ENCODE results near the gene PRKCQ.

PRKCQ gene

DNA sequence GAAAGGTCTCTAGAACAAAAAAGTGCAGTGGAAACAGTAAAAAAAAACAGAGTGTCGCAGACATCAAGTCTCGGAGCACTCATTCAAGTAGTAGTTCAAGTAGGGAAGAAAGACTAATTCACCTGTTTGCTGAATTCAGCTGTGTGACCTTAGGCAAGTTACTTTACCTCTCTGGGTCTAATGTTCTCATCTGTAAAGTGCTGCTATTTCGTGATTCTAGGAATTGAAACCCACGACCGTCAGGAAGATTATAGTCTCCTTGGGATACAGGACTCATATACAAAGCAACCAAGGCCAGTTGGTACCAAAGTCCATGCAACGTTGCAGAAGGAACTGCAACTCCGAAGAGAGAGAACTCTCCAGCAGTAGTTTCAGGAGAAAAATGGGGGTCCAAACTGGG is 26.1 kb downstream of the PRKCQ start:
- no peaks in the 10 kb centered on the region for H3K9me3 ChIP-seq (ENCODE audit: severe bottlenecking)
- H3K4me1 ChIP-seq (ENCODE audit: insufficient read depth, poor library complexity, severe bottlenecking): no peaks in the 10 kb centered on the region
- TF ChIP-seq, protein P1, sequence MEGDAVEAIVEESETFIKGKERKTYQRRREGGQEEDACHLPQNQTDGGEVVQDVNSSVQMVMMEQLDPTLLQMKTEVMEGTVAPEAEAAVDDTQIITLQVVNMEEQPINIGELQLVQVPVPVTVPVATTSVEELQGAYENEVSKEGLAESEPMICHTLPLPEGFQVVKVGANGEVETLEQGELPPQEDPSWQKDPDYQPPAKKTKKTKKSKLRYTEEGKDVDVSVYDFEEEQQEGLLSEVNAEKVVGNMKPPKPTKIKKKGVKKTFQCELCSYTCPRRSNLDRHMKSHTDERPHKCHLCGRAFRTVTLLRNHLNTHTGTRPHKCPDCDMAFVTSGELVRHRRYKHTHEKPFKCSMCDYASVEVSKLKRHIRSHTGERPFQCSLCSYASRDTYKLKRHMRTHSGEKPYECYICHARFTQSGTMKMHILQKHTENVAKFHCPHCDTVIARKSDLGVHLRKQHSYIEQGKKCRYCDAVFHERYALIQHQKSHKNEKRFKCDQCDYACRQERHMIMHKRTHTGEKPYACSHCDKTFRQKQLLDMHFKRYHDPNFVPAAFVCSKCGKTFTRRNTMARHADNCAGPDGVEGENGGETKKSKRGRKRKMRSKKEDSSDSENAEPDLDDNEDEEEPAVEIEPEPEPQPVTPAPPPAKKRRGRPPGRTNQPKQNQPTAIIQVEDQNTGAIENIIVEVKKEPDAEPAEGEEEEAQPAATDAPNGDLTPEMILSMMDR (IDR thresholded peaks at IDR 0.05; ENCODE audit: poor library complexity, severe bottlenecking): no peak
- no peaks in the 10 kb centered on the region for H3K36me3 ChIP-seq (ENCODE audit: low read depth)
- ATAC-seq (ENCODE audit: low read depth) (no peak), DNase-seq (ENCODE audit: low spot score) (no peak)
- H3K27ac ChIP-seq (ENCODE audit: poor library complexity, severe bottlenecking): no peak overlapping the region
- no peaks in the 10 kb centered on the region for H3K27me3 ChIP-seq (ENCODE audit: insufficient read depth, poor library complexity, severe bottlenecking)
- H3K4me3 ChIP-seq (ENCODE audit: severe bottlenecking): no peak overlapping the region

DNA sequence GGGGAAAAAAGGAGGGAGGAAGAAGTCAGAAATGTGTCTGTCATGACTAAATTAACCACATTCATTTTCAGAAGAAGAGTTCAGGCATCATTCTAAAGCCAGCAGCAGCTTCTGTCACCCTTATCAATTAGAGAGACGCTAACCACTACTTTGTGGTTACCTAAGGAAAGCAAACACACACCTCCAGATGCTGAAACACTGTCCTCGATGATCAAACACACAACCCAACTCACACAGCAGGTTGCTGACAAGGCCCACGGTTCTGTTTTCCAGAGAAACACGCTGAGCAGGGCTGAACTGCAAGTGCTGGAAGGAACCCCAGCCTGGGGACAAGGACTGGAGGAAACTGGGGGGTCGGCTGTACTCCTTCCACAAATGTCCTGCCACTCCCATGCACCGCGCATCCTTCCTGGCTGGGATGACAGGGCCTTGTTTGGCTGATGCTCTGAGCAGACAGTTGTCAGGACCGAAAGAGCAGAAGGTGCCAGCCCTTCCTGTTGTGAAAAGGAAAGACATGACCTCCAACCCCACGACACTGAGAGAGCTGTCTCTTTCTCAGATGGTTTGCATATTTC is 36.6 kb downstream of the PRKCQ start:
- no peak for DNase-seq (ENCODE audit: low spot score)
- ATAC-seq (ENCODE audit: low read depth): no peak
- no peaks in the 10 kb centered on the region for H3K9me3 ChIP-seq (ENCODE audit: severe bottlenecking)
- no peaks in the 10 kb centered on the region for H3K4me1 ChIP-seq (ENCODE audit: insufficient read depth, poor library complexity, severe bottlenecking)
- no peaks in the 10 kb centered on the region for H3K36me3 ChIP-seq (ENCODE audit: low read depth)
- TF ChIP-seq, protein P1 (IDR thresholded peaks at IDR 0.05; ENCODE audit: poor library complexity, severe bottlenecking): no peak
- H3K27ac ChIP-seq (ENCODE audit: poor library complexity, severe bottlenecking): no peak overlapping the region
- H3K27me3 ChIP-seq (ENCODE audit: insufficient read depth, poor library complexity, severe bottlenecking): no peaks in the 10 kb centered on the region
- H3K4me3 ChIP-seq (ENCODE audit: severe bottlenecking): no peak overlapping the region

DNA sequence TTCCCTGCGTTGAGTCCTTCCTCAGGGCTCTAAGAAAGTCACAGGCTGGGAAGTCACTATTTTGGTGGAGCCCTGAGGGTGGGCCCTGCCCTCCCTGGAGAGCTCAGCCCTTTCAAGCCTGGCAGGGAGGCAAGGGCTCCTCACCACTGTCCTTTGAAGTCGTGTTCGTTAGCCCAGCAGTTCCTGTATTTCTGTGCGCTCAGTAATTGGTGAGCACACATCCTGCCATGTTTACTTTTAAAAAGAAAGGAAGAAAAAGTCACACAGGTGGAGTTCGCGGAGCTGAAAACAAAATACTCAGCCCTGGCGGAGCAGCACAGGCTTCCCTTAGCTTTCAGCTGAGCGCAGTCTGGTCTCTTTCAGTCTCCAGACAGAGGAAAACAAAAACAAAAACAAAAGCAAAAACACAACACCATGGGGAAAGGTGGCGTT is 37.1 kb downstream of the PRKCQ start:
- Histone ChIP-seq H3K27ac (ENCODE audit: poor library complexity, severe bottlenecking) (no peak overlapping the region), H3K4me1 (ENCODE audit: insufficient read depth, poor library complexity, severe bottlenecking) (no peaks in the 10 kb centered on the region), H3K9me3 (ENCODE audit: severe bottlenecking) (no peaks in the 10 kb centered on the region), H3K27me3 (ENCODE audit: insufficient read depth, poor library complexity, severe bottlenecking) (no peaks in the 10 kb centered on the region), H3K36me3 (ENCODE audit: low read depth) (no peaks in the 10 kb centered on the region), H3K4me3 (ENCODE audit: severe bottlenecking) (no peak overlapping the region)
- TF ChIP-seq, protein P1 (IDR thresholded peaks at IDR 0.05; ENCODE audit: poor library complexity, severe bottlenecking): no peak
- DNase-seq (ENCODE audit: low spot score) (no peak), ATAC-seq (ENCODE audit: low read depth) (no peak)

GRCh38 chr10:6539833-6540232 is 40.2 kb downstream of the PRKCQ start:
- Histone ChIP-seq H3K9me3 (ENCODE audit: severe bottlenecking) (no peaks in the 10 kb centered on the region), H3K4me1 (ENCODE audit: insufficient read depth, poor library complexity, severe bottlenecking) (no peaks in the 10 kb centered on the region), H3K27me3 (ENCODE audit: insufficient read depth, poor library complexity, severe bottlenecking) (no peaks in the 10 kb centered on the region), H3K27ac (ENCODE audit: poor library complexity, severe bottlenecking) (no peak overlapping the region), H3K4me3 (ENCODE audit: severe bottlenecking) (no peak overlapping the region), H3K36me3 (ENCODE audit: low read depth) (no peaks in the 10 kb centered on the region)
- TF ChIP-seq, protein P1 (IDR thresholded peaks at IDR 0.05; ENCODE audit: poor library complexity, severe bottlenecking): peak; percentile 15
- ATAC-seq (ENCODE audit: low read depth) (no peak), DNase-seq (ENCODE audit: low spot score) (no peak)

DNA sequence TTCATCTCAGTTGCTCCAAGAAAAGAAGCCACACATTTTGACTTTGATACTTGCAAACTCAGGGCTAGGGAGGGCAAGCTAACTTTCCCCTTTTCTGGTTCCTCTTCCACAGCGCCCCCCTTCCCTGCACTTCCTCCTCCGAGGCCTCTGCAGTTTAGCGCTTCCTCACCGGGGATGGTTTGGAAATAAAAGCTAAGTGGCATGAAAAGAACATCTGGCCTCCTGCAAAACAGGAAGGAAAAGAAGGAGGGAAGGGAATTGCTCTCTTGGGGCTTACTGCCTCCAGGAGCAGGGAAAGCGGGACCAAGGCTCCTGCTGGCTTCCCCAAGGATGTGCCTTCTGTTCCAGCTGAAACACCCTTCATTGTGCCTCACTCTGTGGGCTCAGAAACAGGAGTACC is 42.3 kb downstream of the PRKCQ start:
- H3K9me3 ChIP-seq (ENCODE audit: severe bottlenecking): no peaks in the 10 kb centered on the region
- H3K4me1 ChIP-seq (ENCODE audit: insufficient read depth, poor library complexity, severe bottlenecking): no peaks in the 10 kb centered on the region
- DNase-seq (ENCODE audit: low spot score) (no peak), ATAC-seq (ENCODE audit: low read depth) (no peak)
- TF ChIP-seq, protein P1 (IDR thresholded peaks at IDR 0.05; ENCODE audit: poor library complexity, severe bottlenecking): no peak
- no peaks in the 10 kb centered on the region for H3K36me3 ChIP-seq (ENCODE audit: low read depth)
- H3K27me3 ChIP-seq (ENCODE audit: insufficient read depth, poor library complexity, severe bottlenecking): no peaks in the 10 kb centered on the region
- no peak overlapping the region for H3K27ac ChIP-seq (ENCODE audit: poor library complexity, severe bottlenecking)
- no peak overlapping the region for H3K4me3 ChIP-seq (ENCODE audit: severe bottlenecking)
